ENCODE data around the gene EMC9. TPM values are rescaled to one million over a fixed set of nuclear protein-coding genes. Genes with fewer than 3 reads are reported as not detected.

EMC9 gene
- total and polyA plus RNA-seq, 2 donors (not counting 1 experiment from before 2014, with no cell fraction given): 24.7 to 25.9 TPM

DNA sequence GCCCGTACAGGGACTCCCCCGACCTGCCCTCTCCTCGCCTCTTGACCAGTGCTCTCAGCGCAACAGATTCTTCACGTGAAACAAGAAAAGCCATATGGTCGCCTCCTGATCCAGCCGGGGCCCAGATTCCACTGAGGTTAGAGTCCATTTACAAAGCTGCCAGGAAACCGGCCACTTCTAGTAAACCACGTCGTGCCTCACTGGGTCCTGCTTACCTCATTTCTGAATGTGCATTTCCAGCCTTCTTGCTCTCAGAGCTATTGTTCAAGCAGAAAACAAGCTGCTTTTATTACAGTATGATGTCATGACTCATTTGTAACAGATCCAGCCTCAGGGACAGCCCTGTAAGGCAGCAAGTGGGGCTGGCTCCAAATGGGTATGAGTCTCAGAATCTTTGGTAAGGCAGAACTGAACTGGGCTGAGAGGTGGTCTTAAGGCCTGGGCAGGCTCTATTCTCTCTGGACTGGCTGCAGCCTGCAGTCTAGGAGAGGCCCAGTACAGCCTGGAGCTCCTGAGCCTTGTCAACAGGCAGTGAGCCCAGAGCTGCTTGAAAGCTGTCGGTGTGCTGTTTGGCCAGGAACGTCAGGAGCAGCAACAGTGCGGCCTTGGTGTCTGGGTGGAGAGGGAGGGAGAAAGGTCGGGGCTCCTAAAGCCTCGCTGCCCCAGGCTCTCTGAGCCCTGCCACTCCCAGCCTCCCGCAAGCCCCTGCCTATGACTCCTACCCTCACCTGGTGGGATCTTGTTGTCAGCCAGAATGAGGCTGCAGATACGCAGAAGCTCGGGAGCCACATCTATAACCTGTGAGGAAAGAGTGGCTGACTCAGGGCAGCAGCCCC is 38.8 kb upstream of the EMC9 start:
- Mint-ChIP-seq H3K27me3 (no peaks in the 10 kb centered on the region), H3K4me3 (no peak overlapping the region), H3K27ac (peak overlapping the region; percentile 38), H3K4me1 (peaks cover 8% of the 10 kb centered on the region), H3K9me3 (ENCODE audit: insufficient read depth) (no peaks in the 10 kb centered on the region)
- ChIA-PET POLR2A (interaction anchor here (0.5 to 0.8 kb wide), 2 partner anchors 36 to 52 kb away, joined by 3 to 11 read pairs; partner anchors contain the start of genes GMPR2, MDP1 and NEDD8), CTCF (interaction anchor here (0.8 to 1.6 kb wide), 3 partner anchors 14 to 85 kb away, joined by 3 read pairs; partner anchors contain the start of gene PSME2)
- intact Hi-C loops (cut with micrococcal nuclease): no loop called here
- no peaks in the 10 kb centered on the region for H3K27me3 ChIP-seq (replicated peaks in 1 of 4; ENCODE audit: control extremely low read depth in 1 of 4, control insufficient read depth in 3 of 4, insufficient read depth in 4 of 4, low read length in 3 of 4)
- 75% methylated on average over 14 of the region's 18 CpGs for WGBS (ENCODE audit: insufficient coverage)
- no peak overlapping the region for H3K9ac ChIP-seq (ENCODE audit: low read length)
- H4K20me1 ChIP-seq (ENCODE audit: control insufficient read depth, insufficient read depth, low read length, poor library complexity, severe bottlenecking): no peaks in the 10 kb centered on the region
- peaks cover 5% of the 10 kb centered on the region for H3K79me2 ChIP-seq (ENCODE audit: control insufficient read depth, insufficient read depth, low read length)
- no peak overlapping the region for H3K27ac ChIP-seq (ENCODE audit: low read length in 2 of 2)
- H3K4me2 ChIP-seq (replicated peaks; ENCODE audit: low read depth, low read length, poor library complexity, severe bottlenecking): no peak overlapping the region
- TF ChIP-seq, protein P1, sequence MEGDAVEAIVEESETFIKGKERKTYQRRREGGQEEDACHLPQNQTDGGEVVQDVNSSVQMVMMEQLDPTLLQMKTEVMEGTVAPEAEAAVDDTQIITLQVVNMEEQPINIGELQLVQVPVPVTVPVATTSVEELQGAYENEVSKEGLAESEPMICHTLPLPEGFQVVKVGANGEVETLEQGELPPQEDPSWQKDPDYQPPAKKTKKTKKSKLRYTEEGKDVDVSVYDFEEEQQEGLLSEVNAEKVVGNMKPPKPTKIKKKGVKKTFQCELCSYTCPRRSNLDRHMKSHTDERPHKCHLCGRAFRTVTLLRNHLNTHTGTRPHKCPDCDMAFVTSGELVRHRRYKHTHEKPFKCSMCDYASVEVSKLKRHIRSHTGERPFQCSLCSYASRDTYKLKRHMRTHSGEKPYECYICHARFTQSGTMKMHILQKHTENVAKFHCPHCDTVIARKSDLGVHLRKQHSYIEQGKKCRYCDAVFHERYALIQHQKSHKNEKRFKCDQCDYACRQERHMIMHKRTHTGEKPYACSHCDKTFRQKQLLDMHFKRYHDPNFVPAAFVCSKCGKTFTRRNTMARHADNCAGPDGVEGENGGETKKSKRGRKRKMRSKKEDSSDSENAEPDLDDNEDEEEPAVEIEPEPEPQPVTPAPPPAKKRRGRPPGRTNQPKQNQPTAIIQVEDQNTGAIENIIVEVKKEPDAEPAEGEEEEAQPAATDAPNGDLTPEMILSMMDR (IDR thresholded peaks at IDR 0.05): no peak
- TF ChIP-seq EZH2 (IDR thresholded peaks at IDR 0.05; ENCODE audit: borderline replicate concordance, insufficient read depth, low read depth, low read length, poor library complexity, severe bottlenecking): no peak
- no peaks in the 10 kb centered on the region for H3K4me1 ChIP-seq (ENCODE audit: control insufficient read depth in 2 of 2, insufficient read depth in 2 of 2, low read length in 2 of 2)
- no peak overlapping the region for H3K4me3 ChIP-seq (ENCODE audit: control extremely low read depth in 1 of 5, extremely low read depth in 1 of 5, insufficient read depth in 1 of 5, low read depth in 2 of 5, low read length in 4 of 5)
- peaks cover 3 to 72% of the 10 kb centered on the region in 2 experiments for H3K36me3 ChIP-seq (replicated peaks in 1 of 2; ENCODE audit: control extremely low read depth in 1 of 2, control insufficient read depth in 1 of 2, extremely low read depth in 1 of 2, insufficient read depth in 2 of 2, low read length in 1 of 2)
- H2AFZ ChIP-seq (ENCODE audit: insufficient read depth, low read depth, low read length, poor library complexity, severe bottlenecking): no peak overlapping the region
- DNase-seq (no peak), ATAC-seq (ENCODE audit: low read depth) (no peak)
- no peaks in the 10 kb centered on the region for H3K9me3 ChIP-seq (ENCODE audit: control extremely low read depth in 1 of 3, control insufficient read depth in 2 of 3, insufficient read depth in 1 of 3, low read length in 2 of 3)
